ELR (cell line): ENCODE data around the gene ASTL.
A peak's percentile ranks its signal among the peaks of the same experiment; 100 is the strongest.

Source experiments
- DNase-seq: peaks from one replicate; pipeline ENCODE4 v3.0.0-alpha.2; 2015; ENCODE audit warnings: low read depth

Gene ASTL

GRCh38 chr2:96130483-96130882 lies 7.8 kb downstream of the ASTL start:
- DNase-seq = no peak

GRCh38 chr2:96129528-96130120 lies 8.7 kb downstream of the ASTL start:
- DNase-seq = no peak

- no peak for DNase-seq
These were observed 9.8 kb downstream of the ASTL start for GRCh38 chr2:96128456-96128855.

GRCh38 chr2:96124406-96125265 lies 13.7 kb downstream of the ASTL start:
- no peak for DNase-seq

GRCh38 chr2:96123936-96124335 lies 14.4 kb downstream of the ASTL start:
- no peak for DNase-seq

- no peak for DNase-seq
These were observed 15.0 kb downstream of the ASTL start for GRCh38 chr2:96123290-96123689.

- no peak for DNase-seq
These were observed 15.9 kb downstream of the ASTL start for GRCh38 chr2:96122391-96122790.

- DNase-seq = no peak
These were observed 16.9 kb downstream of the ASTL start for GRCh38 chr2:96121414-96121813.

GRCh38 chr2:96120991-96121390 lies 17.3 kb downstream of the ASTL start:
- no peak for DNase-seq

- no peak for DNase-seq
These were observed 18.1 kb downstream of the ASTL start for GRCh38 chr2:96120091-96120720.

GRCh38 chr2:96119389-96119751 lies 18.9 kb downstream of the ASTL start:
- DNase-seq = no peak

GRCh38 chr2:96118698-96119388 lies 19.5 kb downstream of the ASTL start:
- DNase-seq = no peak

GRCh38 chr2:96117701-96118588 lies 20.4 kb downstream of the ASTL start:
- peak; percentile 23 for DNase-seq

- DNase-seq = peak; percentile 60
These were observed 21.3 kb downstream of the ASTL start for GRCh38 chr2:96116879-96117533.

GRCh38 chr2:96116424-96116878 lies 21.9 kb downstream of the ASTL start, which contains the start of gene ADRA2B:
Gene ADRA2B, minus strand, starts transcription at chr2:96116571. Its CDS starts 422 bp downstream, at chr2:96116149.
- DNase-seq = peak; percentile 18

- no peak for DNase-seq
These were observed 22.5 kb downstream of the ASTL start for GRCh38 chr2:96115631-96116423.

GRCh38 chr2:96114903-96115581 lies 23.3 kb downstream of the ASTL start:
- no peak for DNase-seq

GRCh38 chr2:96114546-96114902 lies 23.8 kb downstream of the ASTL start:
- no peak for DNase-seq

GRCh38 chr2:96113951-96114350 lies 24.4 kb downstream of the ASTL start:
- no peak for DNase-seq

- DNase-seq = no peak
These were observed 25.0 kb downstream of the ASTL start for GRCh38 chr2:96113367-96113677.
